GM06990 (cell line): ENCODE measurements around the gene IFITM1.
"Not testable (repeated sequence)": the region's sequence is repeated elsewhere in the genome, so short reads cannot be mapped to it uniquely, and the experiment has no call there.

ENCODE experiments used
- DNase-seq: peaks from one replicate; pipeline ENCODE4 v3.0.0-alpha.2; 2011; ENCODE audit not compliant: insufficient read length; ENCODE audit errors: extremely low read depth
- H3K27me3 ChIP-seq: replicated peaks from 2 replicates; pipeline ENCODE4 v1.6.0; 2011; ENCODE audit warnings: low read length; ENCODE audit not compliant: control insufficient read depth, insufficient read depth
- H3K36me3 ChIP-seq: 2 replicates; pipeline ENCODE4 v1.5.1; 2011; ENCODE audit warnings: low read length; ENCODE audit not compliant: control insufficient read depth, insufficient read depth
- H3K4me3 ChIP-seq: replicated peaks from 2 replicates; pipeline ENCODE4 v1.5.1; 2011; ENCODE audit warnings: low read depth, mild to moderate bottlenecking, control low read depth, low read length
- TF ChIP-seq, protein P1 (sequence below): IDR thresholded peaks from 2 replicates; pipeline ENCODE4 v1.5.1; 2011; ENCODE audit warnings: low read length, control low read depth, mild to moderate bottlenecking, inconsistent platforms; ENCODE audit not compliant: insufficient read depth, poor library complexity, severe bottlenecking

Gene IFITM1

DNA sequence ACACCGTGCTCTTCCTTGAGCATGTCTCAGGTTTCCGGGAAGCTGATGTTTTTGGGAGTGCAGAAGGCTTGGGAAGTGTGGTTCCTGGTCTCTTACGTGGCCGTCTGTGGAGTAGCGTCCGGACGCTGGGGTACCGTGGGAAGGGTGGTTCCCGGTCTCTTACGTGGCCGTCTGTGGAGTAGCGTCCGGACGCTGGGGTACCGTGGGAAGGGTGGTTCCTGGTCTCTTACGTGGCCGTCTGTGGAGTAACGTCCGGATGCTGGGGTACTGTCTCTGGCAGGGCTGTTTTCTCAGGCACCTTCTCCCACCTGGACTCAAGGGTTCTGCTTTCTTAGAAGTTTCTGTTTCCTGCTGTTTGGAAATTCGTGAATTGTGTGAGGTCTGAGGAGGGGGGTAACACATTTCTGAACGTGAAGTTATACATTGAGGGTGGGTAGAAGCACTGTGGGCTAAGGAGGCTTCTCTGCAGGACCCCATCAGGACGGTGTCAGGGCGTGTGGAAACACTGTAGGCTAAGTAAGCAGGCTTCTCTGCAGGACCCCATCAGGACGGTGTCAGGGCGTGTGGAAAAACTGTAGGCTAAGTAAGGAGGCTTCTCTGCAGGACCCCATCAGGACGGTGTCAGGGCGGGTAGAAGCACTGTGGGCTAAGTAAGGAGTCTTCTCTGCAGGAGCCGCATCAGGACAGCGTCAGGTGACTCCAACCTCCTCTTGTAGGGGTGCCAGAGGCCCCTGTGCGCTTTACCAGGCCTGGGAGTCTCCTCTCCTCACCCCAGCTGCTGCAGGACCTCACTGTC lies 12.2 kb downstream of the IFITM1 start:
- TF ChIP-seq, protein P1, sequence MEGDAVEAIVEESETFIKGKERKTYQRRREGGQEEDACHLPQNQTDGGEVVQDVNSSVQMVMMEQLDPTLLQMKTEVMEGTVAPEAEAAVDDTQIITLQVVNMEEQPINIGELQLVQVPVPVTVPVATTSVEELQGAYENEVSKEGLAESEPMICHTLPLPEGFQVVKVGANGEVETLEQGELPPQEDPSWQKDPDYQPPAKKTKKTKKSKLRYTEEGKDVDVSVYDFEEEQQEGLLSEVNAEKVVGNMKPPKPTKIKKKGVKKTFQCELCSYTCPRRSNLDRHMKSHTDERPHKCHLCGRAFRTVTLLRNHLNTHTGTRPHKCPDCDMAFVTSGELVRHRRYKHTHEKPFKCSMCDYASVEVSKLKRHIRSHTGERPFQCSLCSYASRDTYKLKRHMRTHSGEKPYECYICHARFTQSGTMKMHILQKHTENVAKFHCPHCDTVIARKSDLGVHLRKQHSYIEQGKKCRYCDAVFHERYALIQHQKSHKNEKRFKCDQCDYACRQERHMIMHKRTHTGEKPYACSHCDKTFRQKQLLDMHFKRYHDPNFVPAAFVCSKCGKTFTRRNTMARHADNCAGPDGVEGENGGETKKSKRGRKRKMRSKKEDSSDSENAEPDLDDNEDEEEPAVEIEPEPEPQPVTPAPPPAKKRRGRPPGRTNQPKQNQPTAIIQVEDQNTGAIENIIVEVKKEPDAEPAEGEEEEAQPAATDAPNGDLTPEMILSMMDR = no peak
- Histone ChIP-seq H3K27me3 (no peaks in the 10 kb centered on the region), H3K36me3 (no peaks in the 10 kb centered on the region), H3K4me3 (no peak overlapping the region)
- DNase-seq = no peak

- TF ChIP-seq, protein P1 = no peak
- H3K4me3 ChIP-seq = peak overlapping the region; percentile 6
- H3K36me3 ChIP-seq = no peaks in the 10 kb centered on the region
- no peak for DNase-seq
- no peaks in the 10 kb centered on the region for H3K27me3 ChIP-seq
Measured at GRCh38 chr11:326592-326841, 12.7 kb downstream of the IFITM1 start.

DNA sequence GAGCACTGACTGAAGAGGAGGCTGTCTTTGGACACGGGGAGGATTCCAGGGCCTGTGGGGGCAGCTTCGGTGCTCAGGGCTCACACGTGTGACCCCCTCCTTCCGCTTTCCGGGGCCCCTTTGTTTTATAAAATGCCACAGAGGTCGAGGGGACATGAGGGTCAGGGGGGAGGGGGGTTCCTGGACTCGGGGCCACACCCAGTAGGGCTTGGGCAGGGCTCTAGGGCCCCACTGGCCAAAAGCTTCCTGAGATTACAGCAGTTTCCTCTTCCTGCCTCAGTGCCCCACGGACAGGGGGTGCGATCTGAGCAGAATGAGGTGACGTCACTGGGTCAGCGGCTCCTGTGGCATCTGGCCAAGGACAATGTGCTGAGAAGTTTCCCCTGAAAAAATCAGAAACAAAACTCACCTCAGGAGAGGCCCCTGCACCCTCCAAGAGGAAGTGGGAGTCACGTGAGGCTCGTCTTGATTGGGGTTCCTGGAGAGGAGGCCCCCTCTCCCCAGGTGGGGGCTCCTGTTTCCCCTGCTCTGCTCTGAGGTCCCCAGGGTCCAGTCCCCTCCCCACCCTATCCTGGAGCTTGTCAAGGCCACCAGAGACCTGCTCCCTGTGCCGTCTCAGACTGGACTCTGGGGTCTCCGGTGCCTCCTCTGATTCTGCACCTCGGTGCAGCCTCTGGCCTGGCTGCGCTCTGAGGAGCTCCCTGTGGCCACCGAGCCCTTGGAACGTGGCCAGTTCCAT lies 13.2 kb downstream of the IFITM1 start:
- TF ChIP-seq, protein P1 = no peak
- DNase-seq = peak; percentile 87
- H3K36me3 ChIP-seq = no peaks in the 10 kb centered on the region
- no peaks in the 10 kb centered on the region for H3K27me3 ChIP-seq
- peak overlapping the region; percentile 10 for H3K4me3 ChIP-seq

- DNase-seq = no peak
- no peaks in the 10 kb centered on the region for H3K27me3 ChIP-seq
- peak overlapping the region; percentile 10 for H3K4me3 ChIP-seq
- H3K36me3 ChIP-seq = no peaks in the 10 kb centered on the region
- TF ChIP-seq, protein P1 = no peak
Measured at GRCh38 chr11:327581-327923, 13.7 kb downstream of the IFITM1 start.

GRCh38 chr11:328012-328411 lies 14.2 kb downstream of the IFITM1 start:
- Histone ChIP-seq H3K4me3 (no peak overlapping the region), H3K36me3 (no peaks in the 10 kb centered on the region), H3K27me3 (no peaks in the 10 kb centered on the region)
- TF ChIP-seq, protein P1 = no peak
- no peak for DNase-seq

- not testable (repeated sequence) for H3K4me3 ChIP-seq, H3K36me3 ChIP-seq, DNase-seq, H3K27me3 ChIP-seq
Measured at GRCh38 chr11:328516-329100, 14.8 kb downstream of the IFITM1 start.
